Trophoblast cell (in vitro differentiated cells and primary cell): ENCODE results near the gene RCAN2.
A peak's percentile ranks its signal among the peaks of the same experiment; 100 is the strongest.

Source experiments
- DNase-seq, 2 donors: peaks; one replicate each; pipeline ENCODE4 v3.0.0-alpha.2; 2016
- H2AFZ ChIP-seq: 2 replicates; pipeline ENCODE4 v1.6.1; 2013; ENCODE audit warnings: low read length, moderate library complexity, mild to moderate bottlenecking; ENCODE audit not compliant: insufficient read depth, poor library complexity
- H2AK5ac ChIP-seq: 2 replicates; pipeline ENCODE4 v1.6.1; 2013; ENCODE audit warnings: mild to moderate bottlenecking, low read length
- H2BK120ac ChIP-seq: 2 replicates; pipeline ENCODE4 v1.6.1; 2013; ENCODE audit warnings: low read length, mild to moderate bottlenecking, moderate library complexity; ENCODE audit not compliant: insufficient read depth, poor library complexity
- H2BK12ac ChIP-seq: 2 replicates; pipeline ENCODE4 v1.6.1; 2013; ENCODE audit warnings: mild to moderate bottlenecking, low read length, moderate library complexity
- H2BK5ac ChIP-seq: 2 replicates; pipeline ENCODE4 v1.6.1; 2013; ENCODE audit warnings: low read length, low read depth, moderate library complexity, mild to moderate bottlenecking; ENCODE audit not compliant: poor library complexity
- H3K14ac ChIP-seq: 2 replicates; pipeline ENCODE4 v1.6.1; 2013; ENCODE audit warnings: mild to moderate bottlenecking, low read length
- H3K18ac ChIP-seq: 2 replicates; pipeline ENCODE4 v1.6.1; 2013; ENCODE audit warnings: mild to moderate bottlenecking, low read length
- H3K23ac ChIP-seq: 2 replicates; pipeline ENCODE4 v1.6.1; 2013; ENCODE audit warnings: low read length
- H3K27ac ChIP-seq: 2 replicates; pipeline ENCODE4 v1.5.1; 2013; ENCODE audit warnings: low read depth, mild to moderate bottlenecking, inconsistent platforms, low read length, moderate library complexity
- H3K27me3 ChIP-seq: 2 replicates; pipeline ENCODE4 v1.6.1; 2013; ENCODE audit warnings: inconsistent platforms, mild to moderate bottlenecking, low read length, moderate library complexity; ENCODE audit not compliant: insufficient read depth
- H3K36me3 ChIP-seq, 2 experiments: 1 replicate in 1 of 2; 2 replicates in 1 of 2; pipeline ENCODE4 v1.6.1; 2013; ENCODE audit warnings: low read length in 2 of 2, mild to moderate bottlenecking in 2 of 2, moderate library complexity in 1 of 2; ENCODE audit not compliant: insufficient read depth in 2 of 2, control insufficient read depth in 1 of 2
- H3K4ac ChIP-seq: 2 replicates; pipeline ENCODE4 v1.6.1; 2013; ENCODE audit warnings: low read depth, mild to moderate bottlenecking, low read length, moderate library complexity
- H3K4me1 ChIP-seq, 2 experiments: 1 replicate in 1 of 2; 2 replicates in 1 of 2; pipeline ENCODE4 v1.6.1; 2013; ENCODE audit warnings: low read length in 2 of 2, mild to moderate bottlenecking in 2 of 2, moderate library complexity in 1 of 2; ENCODE audit not compliant: insufficient read depth in 2 of 2, control insufficient read depth in 1 of 2
- H3K4me2 ChIP-seq: 2 replicates; pipeline ENCODE4 v1.6.1; 2013; ENCODE audit warnings: inconsistent platforms, mild to moderate bottlenecking, low read length, moderate library complexity
- H3K4me3 ChIP-seq: 2 replicates; pipeline ENCODE4 v1.5.1; 2013; ENCODE audit warnings: mild to moderate bottlenecking, low read depth, low read length, inconsistent platforms
- H3K79me1 ChIP-seq: one replicate; pipeline ENCODE4 v1.6.1; 2013; ENCODE audit warnings: low read length
- H3K79me2 ChIP-seq: 2 replicates; pipeline ENCODE4 v1.6.1; 2013; ENCODE audit warnings: low read length, mild to moderate bottlenecking; ENCODE audit not compliant: control insufficient read depth, insufficient read depth, poor library complexity
- H3K9ac ChIP-seq: 2 replicates; pipeline ENCODE4 v1.6.1; 2013; ENCODE audit warnings: mild to moderate bottlenecking, low read length
- H3K9me3 ChIP-seq: 2 replicates; pipeline ENCODE4 v1.6.1; 2013; ENCODE audit warnings: low read depth, mild to moderate bottlenecking, control low read depth, inconsistent platforms, low read length; ENCODE audit not compliant: insufficient read depth
- H4K12ac ChIP-seq: 2 replicates; pipeline ENCODE4 v1.6.1; 2013; ENCODE audit warnings: low read depth, mild to moderate bottlenecking, low read length, moderate library complexity
- H4K8ac ChIP-seq: 2 replicates; pipeline ENCODE4 v1.6.1; 2013; ENCODE audit warnings: low read depth, mild to moderate bottlenecking, low read length, moderate library complexity
- H4K91ac ChIP-seq: one replicate; pipeline ENCODE4 v1.6.1; 2013; ENCODE audit warnings: low read depth, mild to moderate bottlenecking, low read length, moderate library complexity
- WGBS: extraction: QIAGEN DNeasy Blood & Tissue Kit; methylation state at CpG from one replicate; pipeline ENCODE4 v1.1.7; 2013; ENCODE audit warnings: missing lambda C conversion rate; ENCODE audit not compliant: insufficient read length, insufficient coverage; ENCODE audit errors: extremely low coverage; 5-methylcytosine and 5-hydroxymethylcytosine counted together

Gene RCAN2

DNA sequence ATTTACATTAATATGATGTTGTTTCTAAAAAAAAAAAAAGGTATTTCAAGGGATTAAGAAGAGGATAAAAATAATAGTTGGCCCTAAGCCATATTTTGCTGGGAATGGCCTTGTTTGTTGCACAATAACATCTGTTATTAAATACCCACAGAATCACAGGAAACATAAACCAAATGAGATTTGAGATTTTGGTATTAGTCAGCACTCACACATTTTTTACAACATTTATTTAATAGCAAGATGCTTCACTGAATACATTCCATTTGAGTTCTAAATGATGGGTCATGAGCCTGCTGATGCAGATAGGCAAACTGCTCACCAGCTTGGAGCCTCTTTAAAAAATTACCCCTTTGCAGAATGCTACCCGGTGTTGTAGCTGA is 227.6 kb downstream of the RCAN2 start:
- no peak overlapping the region for H4K12ac ChIP-seq
- H2BK120ac ChIP-seq = no peak overlapping the region
- no peak overlapping the region for H3K18ac ChIP-seq
- H2AFZ ChIP-seq = no peak overlapping the region
- no peak overlapping the region for H2BK12ac ChIP-seq
- no peak overlapping the region for H4K91ac ChIP-seq
- no peak for DNase-seq
- H3K4me3 ChIP-seq = no peak overlapping the region
- no peaks in the 10 kb centered on the region for H3K79me2 ChIP-seq
- no peak overlapping the region for H3K4me2 ChIP-seq
- no peaks in the 10 kb centered on the region for H3K4me1 ChIP-seq
- H3K23ac ChIP-seq = no peak overlapping the region
- H2AK5ac ChIP-seq = no peak overlapping the region
- H2BK5ac ChIP-seq = no peak overlapping the region
- no peaks in the 10 kb centered on the region for H3K79me1 ChIP-seq
- no peaks in the 10 kb centered on the region for H3K27me3 ChIP-seq
- no peak overlapping the region for H3K14ac ChIP-seq
- H3K9me3 ChIP-seq = no peaks in the 10 kb centered on the region
- H4K8ac ChIP-seq = no peak overlapping the region
- H3K27ac ChIP-seq = no peak overlapping the region
- no peak overlapping the region for H3K9ac ChIP-seq
- no peaks in the 10 kb centered on the region for H3K36me3 ChIP-seq
- no peak overlapping the region for H3K4ac ChIP-seq
- WGBS = no CpG with 5 or more reads among the region's 1 CpG

DNA sequence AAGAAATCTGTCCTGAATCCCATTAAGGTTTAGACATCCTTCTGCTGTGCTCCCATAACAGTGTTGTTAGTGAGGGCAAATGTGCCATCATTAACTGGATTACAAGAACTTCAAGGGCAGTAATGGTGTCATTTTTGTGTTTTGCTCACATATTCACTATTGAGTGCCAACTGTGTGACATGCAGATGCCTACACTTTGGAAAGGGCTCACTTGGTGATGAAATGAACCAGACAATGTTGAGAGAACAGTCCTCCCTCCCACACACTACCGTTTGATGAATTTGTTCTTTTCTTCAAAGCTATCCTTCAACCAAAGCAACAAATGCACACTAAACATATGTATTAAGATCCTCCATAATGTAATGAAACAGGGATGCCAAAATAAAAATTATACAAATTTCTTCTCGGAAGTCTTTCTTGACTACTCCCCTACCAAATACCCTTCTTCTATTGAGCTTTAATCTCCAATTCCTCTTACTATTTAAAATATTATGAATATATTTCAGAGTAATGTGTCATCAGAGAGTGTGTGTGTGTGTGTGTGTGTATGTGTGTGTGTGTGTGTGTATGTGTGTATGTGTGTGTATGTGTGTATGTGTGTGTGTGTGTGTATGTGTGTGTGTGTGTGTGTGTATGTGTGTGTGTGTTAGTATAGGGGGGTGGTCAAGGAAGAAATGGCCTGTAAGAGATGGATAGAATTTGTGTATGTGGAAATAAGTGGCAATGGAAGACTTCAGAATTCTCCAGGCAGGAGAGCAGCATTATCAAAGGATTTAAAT is 228.1 kb downstream of the RCAN2 start:
- H3K9ac ChIP-seq = no peak overlapping the region
- H2AFZ ChIP-seq = no peak overlapping the region
- no peak overlapping the region for H3K27ac ChIP-seq
- H3K79me1 ChIP-seq = no peaks in the 10 kb centered on the region
- no peak overlapping the region for H2AK5ac ChIP-seq
- no peaks in the 10 kb centered on the region for H3K36me3 ChIP-seq
- H4K91ac ChIP-seq = no peak overlapping the region
- H3K27me3 ChIP-seq = no peaks in the 10 kb centered on the region
- H3K4me2 ChIP-seq = no peak overlapping the region
- no CpG with 5 or more reads among the region's 2 CpGs for WGBS
- no peaks in the 10 kb centered on the region for H3K79me2 ChIP-seq
- no peak overlapping the region for H3K14ac ChIP-seq
- DNase-seq = no peak
- H2BK120ac ChIP-seq = no peak overlapping the region
- H3K4me1 ChIP-seq = no peaks in the 10 kb centered on the region
- H3K23ac ChIP-seq = no peak overlapping the region
- H2BK12ac ChIP-seq = no peak overlapping the region
- H3K4me3 ChIP-seq = no peak overlapping the region
- H2BK5ac ChIP-seq = no peak overlapping the region
- H3K18ac ChIP-seq = no peak overlapping the region
- no peaks in the 10 kb centered on the region for H3K9me3 ChIP-seq
- H4K8ac ChIP-seq = no peak overlapping the region
- no peak overlapping the region for H4K12ac ChIP-seq
- H3K4ac ChIP-seq = no peak overlapping the region

DNA sequence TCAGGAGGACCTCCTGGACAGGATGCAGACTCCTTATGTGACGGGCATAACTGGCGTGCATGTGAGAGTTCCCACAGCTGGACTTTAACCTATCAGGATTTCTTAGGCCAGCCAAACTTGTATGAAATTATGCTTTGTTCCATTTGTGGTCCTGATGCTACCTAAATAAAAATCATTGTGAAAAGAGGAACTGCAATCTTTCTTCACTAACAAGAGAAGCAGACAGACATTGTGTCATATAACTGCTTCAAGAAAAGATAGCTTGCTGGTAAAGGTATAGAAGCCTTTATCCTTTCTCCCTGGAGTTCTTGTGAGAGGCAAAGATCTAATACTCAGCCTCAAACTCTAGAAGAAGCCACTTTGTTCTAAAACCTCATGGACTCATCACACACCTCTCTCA is 233.0 kb downstream of the RCAN2 start:
- no peaks in the 10 kb centered on the region for H3K79me1 ChIP-seq
- H2BK120ac ChIP-seq = no peak overlapping the region
- no peak for DNase-seq
- H3K79me2 ChIP-seq = no peaks in the 10 kb centered on the region
- WGBS = no CpG with 5 or more reads among the region's 2 CpGs
- H2AFZ ChIP-seq = no peak overlapping the region
- no peak overlapping the region for H3K23ac ChIP-seq
- no peak overlapping the region for H4K8ac ChIP-seq
- no peaks in the 10 kb centered on the region for H3K27me3 ChIP-seq
- no peaks in the 10 kb centered on the region for H3K36me3 ChIP-seq
- H3K4me1 ChIP-seq = no peaks in the 10 kb centered on the region
- no peak overlapping the region for H2BK12ac ChIP-seq
- no peaks in the 10 kb centered on the region for H3K9me3 ChIP-seq
- H2BK5ac ChIP-seq = no peak overlapping the region
- H3K9ac ChIP-seq = no peak overlapping the region
- H4K91ac ChIP-seq = no peak overlapping the region
- H2AK5ac ChIP-seq = no peak overlapping the region
- H3K4me3 ChIP-seq = no peak overlapping the region
- H4K12ac ChIP-seq = no peak overlapping the region
- H3K4me2 ChIP-seq = no peak overlapping the region
- H3K4ac ChIP-seq = no peak overlapping the region
- no peak overlapping the region for H3K18ac ChIP-seq
- no peak overlapping the region for H3K14ac ChIP-seq
- H3K27ac ChIP-seq = no peak overlapping the region

DNA sequence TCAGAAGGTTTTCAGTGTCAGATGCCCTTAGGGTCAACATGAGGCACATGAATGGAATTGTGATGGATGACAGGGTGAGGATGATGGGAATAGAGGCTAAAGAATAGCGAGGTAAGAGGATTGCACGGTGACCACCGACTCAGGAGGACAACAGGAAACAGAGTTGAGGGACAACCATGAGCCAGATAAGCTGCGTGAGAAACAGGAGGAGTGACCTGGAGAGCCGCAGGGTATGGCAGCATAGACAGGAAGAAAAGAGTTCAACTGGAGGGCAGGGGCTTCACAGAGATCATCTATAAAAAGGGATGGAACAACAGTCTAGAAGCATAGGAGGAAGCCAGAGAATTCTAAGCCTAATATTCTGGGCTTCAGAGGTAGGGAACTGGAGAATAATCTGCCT is 235.7 kb downstream of the RCAN2 start:
- no peak overlapping the region for H3K18ac ChIP-seq
- H3K27ac ChIP-seq = no peak overlapping the region
- H3K36me3 ChIP-seq = no peaks in the 10 kb centered on the region
- no peak overlapping the region for H3K4me3 ChIP-seq
- no CpG with 5 or more reads among the region's 5 CpGs for WGBS
- H3K79me2 ChIP-seq = no peaks in the 10 kb centered on the region
- H4K12ac ChIP-seq = no peak overlapping the region
- H2AFZ ChIP-seq = no peak overlapping the region
- no peak overlapping the region for H4K91ac ChIP-seq
- no peaks in the 10 kb centered on the region for H3K79me1 ChIP-seq
- no peak overlapping the region for H3K23ac ChIP-seq
- DNase-seq = peak in 1 of 2 donors; percentile 17
- no peak overlapping the region for H4K8ac ChIP-seq
- no peaks in the 10 kb centered on the region for H3K9me3 ChIP-seq
- no peak overlapping the region for H3K9ac ChIP-seq
- H3K4me2 ChIP-seq = no peak overlapping the region
- no peaks in the 10 kb centered on the region for H3K27me3 ChIP-seq
- no peak overlapping the region for H2BK5ac ChIP-seq
- no peak overlapping the region for H3K14ac ChIP-seq
- H2BK120ac ChIP-seq = no peak overlapping the region
- H2BK12ac ChIP-seq = no peak overlapping the region
- H3K4ac ChIP-seq = no peak overlapping the region
- no peaks in the 10 kb centered on the region for H3K4me1 ChIP-seq
- H2AK5ac ChIP-seq = no peak overlapping the region
